ENCODE measurements around the gene S100A5.
"Not testable (repeated sequence)": the region's sequence is repeated elsewhere in the genome, so short reads cannot be mapped to it uniquely, and the experiment has no call there.

The S100A5 gene

DNA sequence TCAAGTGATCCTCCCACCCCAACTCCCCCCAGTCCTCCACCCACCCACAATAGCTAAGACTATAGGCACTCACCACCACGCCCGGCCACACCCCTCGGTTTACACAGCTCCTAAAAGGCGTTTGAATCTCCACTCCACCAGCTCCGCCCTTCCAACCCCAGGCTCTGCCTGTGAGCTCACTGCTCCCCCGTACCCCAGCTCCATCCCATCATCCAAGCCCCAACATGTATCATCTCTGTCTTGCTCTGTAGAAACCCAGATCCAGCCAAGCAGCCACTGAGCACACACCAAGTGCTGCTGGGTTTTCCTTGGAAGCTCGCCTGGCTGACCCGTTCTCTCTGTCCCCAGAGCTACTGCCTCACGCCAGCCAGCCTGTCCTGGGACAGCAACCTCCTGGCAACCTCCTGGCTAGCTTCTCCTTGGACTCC is 36.9 kb upstream of the S100A5 start:
- Histone ChIP-seq H3K27ac (ENCODE audit: poor library complexity, severe bottlenecking) (no peak overlapping the region), H3K4me1 (ENCODE audit: insufficient read depth, poor library complexity, severe bottlenecking) (peaks cover 11% of the 10 kb centered on the region), H3K36me3 (ENCODE audit: low read depth) (no peaks in the 10 kb centered on the region), H3K4me3 (ENCODE audit: severe bottlenecking) (no peak overlapping the region), H3K9me3 (ENCODE audit: severe bottlenecking) (no peaks in the 10 kb centered on the region), H3K27me3 (ENCODE audit: insufficient read depth, poor library complexity, severe bottlenecking) (no peaks in the 10 kb centered on the region)
- DNase-seq (ENCODE audit: low spot score) (no peak), ATAC-seq (ENCODE audit: low read depth) (peak; percentile 39; the same call in 2 of the 3 replicates)
- TF ChIP-seq, protein P1, sequence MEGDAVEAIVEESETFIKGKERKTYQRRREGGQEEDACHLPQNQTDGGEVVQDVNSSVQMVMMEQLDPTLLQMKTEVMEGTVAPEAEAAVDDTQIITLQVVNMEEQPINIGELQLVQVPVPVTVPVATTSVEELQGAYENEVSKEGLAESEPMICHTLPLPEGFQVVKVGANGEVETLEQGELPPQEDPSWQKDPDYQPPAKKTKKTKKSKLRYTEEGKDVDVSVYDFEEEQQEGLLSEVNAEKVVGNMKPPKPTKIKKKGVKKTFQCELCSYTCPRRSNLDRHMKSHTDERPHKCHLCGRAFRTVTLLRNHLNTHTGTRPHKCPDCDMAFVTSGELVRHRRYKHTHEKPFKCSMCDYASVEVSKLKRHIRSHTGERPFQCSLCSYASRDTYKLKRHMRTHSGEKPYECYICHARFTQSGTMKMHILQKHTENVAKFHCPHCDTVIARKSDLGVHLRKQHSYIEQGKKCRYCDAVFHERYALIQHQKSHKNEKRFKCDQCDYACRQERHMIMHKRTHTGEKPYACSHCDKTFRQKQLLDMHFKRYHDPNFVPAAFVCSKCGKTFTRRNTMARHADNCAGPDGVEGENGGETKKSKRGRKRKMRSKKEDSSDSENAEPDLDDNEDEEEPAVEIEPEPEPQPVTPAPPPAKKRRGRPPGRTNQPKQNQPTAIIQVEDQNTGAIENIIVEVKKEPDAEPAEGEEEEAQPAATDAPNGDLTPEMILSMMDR (IDR thresholded peaks at IDR 0.05; ENCODE audit: poor library complexity, severe bottlenecking), result no peak

DNA sequence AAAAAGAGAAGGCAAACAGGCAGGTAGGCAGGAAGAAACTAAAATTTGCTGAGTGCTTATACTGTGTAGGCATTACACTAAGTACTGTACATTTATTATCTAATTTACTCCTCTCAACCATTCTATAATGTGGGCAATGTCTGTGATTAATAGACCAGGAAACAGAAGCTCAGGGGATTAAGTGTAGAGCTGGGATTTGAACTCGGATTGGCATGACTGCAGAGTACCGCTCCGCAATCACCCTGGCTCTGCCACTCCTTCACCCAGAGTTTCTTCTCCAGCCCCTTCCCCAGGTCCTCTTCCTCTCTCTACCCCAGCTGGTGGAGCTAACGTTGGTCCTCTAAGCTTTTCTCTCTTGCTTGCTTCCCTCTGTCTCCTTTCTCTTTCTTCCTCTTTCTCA is 36.4 kb upstream of the S100A5 start:
- H3K4me1 ChIP-seq (ENCODE audit: insufficient read depth, poor library complexity, severe bottlenecking), result peaks cover 16% of the 10 kb centered on the region
- DNase-seq (ENCODE audit: low spot score) (no peak), ATAC-seq (ENCODE audit: low read depth) (no peak)
- TF ChIP-seq, protein P1 (IDR thresholded peaks at IDR 0.05; ENCODE audit: poor library complexity, severe bottlenecking), result no peak
- no peaks in the 10 kb centered on the region for H3K9me3 ChIP-seq (ENCODE audit: severe bottlenecking)
- H3K27ac ChIP-seq (ENCODE audit: poor library complexity, severe bottlenecking), result no peak overlapping the region
- no peak overlapping the region for H3K4me3 ChIP-seq (ENCODE audit: severe bottlenecking)
- H3K27me3 ChIP-seq (ENCODE audit: insufficient read depth, poor library complexity, severe bottlenecking), result no peaks in the 10 kb centered on the region
- no peaks in the 10 kb centered on the region for H3K36me3 ChIP-seq (ENCODE audit: low read depth)

DNA sequence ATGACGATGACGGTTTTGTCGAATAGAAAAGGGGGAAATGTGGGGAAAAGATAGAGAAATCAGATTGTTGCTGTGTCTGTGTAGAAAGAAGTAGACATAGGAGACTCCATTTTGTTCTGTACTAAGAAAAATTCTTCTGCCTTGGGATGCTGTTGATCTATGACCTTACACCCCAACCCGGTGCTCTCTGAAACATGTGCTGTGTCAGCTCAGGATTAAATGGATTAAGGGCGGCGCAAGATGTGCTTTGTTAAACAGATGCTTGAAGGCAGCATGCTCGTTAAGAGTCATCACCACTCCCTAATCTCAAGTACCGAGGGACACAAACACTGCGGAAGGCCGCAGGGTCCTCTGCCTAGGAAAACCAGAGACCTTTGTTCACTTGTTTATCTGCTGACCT is 34.8 kb upstream of the S100A5 start:
- H3K9me3 ChIP-seq (ENCODE audit: severe bottlenecking); H3K27me3 ChIP-seq (ENCODE audit: insufficient read depth, poor library complexity, severe bottlenecking); H3K36me3 ChIP-seq (ENCODE audit: low read depth); H3K4me3 ChIP-seq (ENCODE audit: severe bottlenecking); DNase-seq (ENCODE audit: low spot score); H3K27ac ChIP-seq (ENCODE audit: poor library complexity, severe bottlenecking); ATAC-seq (ENCODE audit: low read depth): not testable (repeated sequence)
- H3K4me1 ChIP-seq (ENCODE audit: insufficient read depth, poor library complexity, severe bottlenecking), result peaks cover 16% of the 10 kb centered on the region

DNA sequence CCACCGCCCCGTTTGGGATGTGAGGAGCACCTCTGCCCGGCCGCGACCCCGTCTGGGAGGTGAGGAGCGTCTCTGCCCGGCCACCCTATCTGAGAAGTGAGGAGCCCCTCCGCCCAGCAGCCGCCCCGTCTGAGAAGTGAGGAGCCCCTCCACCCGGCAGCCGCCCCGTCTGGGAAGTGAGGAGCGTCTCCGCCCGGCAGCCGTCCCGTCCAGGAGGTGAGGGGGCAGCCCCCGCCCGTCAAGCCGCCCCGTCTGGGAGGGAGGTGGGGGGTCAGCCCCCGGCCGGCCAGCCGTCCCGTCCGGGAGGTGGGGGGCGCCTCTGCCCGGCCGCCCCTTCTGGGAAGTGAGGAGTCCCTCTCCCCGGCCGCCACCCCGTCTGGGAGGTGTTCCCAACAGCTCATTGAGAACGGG is 34.4 kb upstream of the S100A5 start:
- not testable (repeated sequence) for H3K4me3 ChIP-seq (ENCODE audit: severe bottlenecking); DNase-seq (ENCODE audit: low spot score); H3K36me3 ChIP-seq (ENCODE audit: low read depth); H3K27ac ChIP-seq (ENCODE audit: poor library complexity, severe bottlenecking); ATAC-seq (ENCODE audit: low read depth); H3K9me3 ChIP-seq (ENCODE audit: severe bottlenecking); H3K27me3 ChIP-seq (ENCODE audit: insufficient read depth, poor library complexity, severe bottlenecking)
- H3K4me1 ChIP-seq (ENCODE audit: insufficient read depth, poor library complexity, severe bottlenecking), result peaks cover 16% of the 10 kb centered on the region

DNA sequence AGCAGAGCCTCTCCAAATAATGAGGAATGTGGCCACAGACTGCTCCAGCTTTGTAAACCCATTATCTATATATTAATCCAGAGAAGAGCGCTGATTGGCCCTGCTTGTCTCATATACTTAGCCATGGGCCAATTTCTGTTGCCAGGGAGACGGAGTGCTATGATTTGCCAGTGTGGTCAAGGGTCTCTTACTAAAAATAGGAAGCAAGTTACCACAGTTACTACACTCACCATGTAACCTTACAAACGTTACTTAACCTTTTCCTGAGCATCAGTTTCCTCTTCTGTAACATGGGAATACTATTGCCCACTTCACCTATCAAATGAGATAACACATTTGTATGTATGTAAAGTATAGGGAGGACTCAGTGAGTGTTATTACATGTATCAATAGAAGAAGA is 32.6 kb upstream of the S100A5 start:
- TF ChIP-seq, protein P1 (IDR thresholded peaks at IDR 0.05; ENCODE audit: poor library complexity, severe bottlenecking), result no peak
- H3K4me1 ChIP-seq (ENCODE audit: insufficient read depth, poor library complexity, severe bottlenecking), result peaks cover 20% of the 10 kb centered on the region
- H3K9me3 ChIP-seq (ENCODE audit: severe bottlenecking), result no peaks in the 10 kb centered on the region
- no peaks in the 10 kb centered on the region for H3K36me3 ChIP-seq (ENCODE audit: low read depth)
- H3K27me3 ChIP-seq (ENCODE audit: insufficient read depth, poor library complexity, severe bottlenecking), result no peaks in the 10 kb centered on the region
- DNase-seq (ENCODE audit: low spot score), result no peak
- H3K4me3 ChIP-seq (ENCODE audit: severe bottlenecking), result no peak overlapping the region
- H3K27ac ChIP-seq (ENCODE audit: poor library complexity, severe bottlenecking), result peak overlapping the region; percentile 82
- no peak for ATAC-seq (ENCODE audit: low read depth)

DNA sequence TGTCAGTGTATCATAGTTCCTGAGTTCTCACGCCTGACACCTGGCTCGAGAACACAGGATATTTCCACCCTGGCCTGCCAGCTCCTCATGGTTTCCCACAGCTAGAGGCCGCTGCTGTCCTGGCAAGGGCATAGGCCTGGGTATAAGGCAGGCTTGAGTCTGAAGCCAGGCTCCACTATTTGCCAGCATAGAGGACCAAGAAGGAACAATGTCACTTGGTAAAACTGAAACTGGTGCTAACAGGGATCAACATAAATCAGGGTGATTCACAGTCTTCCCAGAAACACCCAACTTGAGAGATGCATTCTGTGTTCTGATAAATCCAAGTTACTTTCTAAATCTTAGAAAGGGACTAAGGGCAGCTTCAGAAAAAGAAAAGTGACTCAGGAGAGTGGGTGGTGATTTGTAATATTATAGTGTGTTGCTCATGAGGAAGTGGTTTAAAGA is 31.9 kb upstream of the S100A5 start:
- Histone ChIP-seq H3K4me3 (ENCODE audit: severe bottlenecking) (no peak overlapping the region), H3K4me1 (ENCODE audit: insufficient read depth, poor library complexity, severe bottlenecking) (peaks cover 27% of the 10 kb centered on the region), H3K9me3 (ENCODE audit: severe bottlenecking) (no peaks in the 10 kb centered on the region), H3K36me3 (ENCODE audit: low read depth) (no peaks in the 10 kb centered on the region), H3K27ac (ENCODE audit: poor library complexity, severe bottlenecking) (peak overlapping the region; percentile 82), H3K27me3 (ENCODE audit: insufficient read depth, poor library complexity, severe bottlenecking) (no peaks in the 10 kb centered on the region)
- ATAC-seq (ENCODE audit: low read depth) (peak; percentile 73), DNase-seq (ENCODE audit: low spot score) (peak; percentile 84)
- TF ChIP-seq, protein P1 (IDR thresholded peaks at IDR 0.05; ENCODE audit: poor library complexity, severe bottlenecking), result peak; percentile 98

Data from RWPE2 (cell line).